Cardiac fibroblast (primary cell): ENCODE results near the gene WFDC1.

Source experiments
- DNase-seq, 2 donors: peaks; one replicate each; pipeline versions ENCODE4 v3.0.0 to v3.0.0-alpha.2; 2010; ENCODE audit warnings: low read depth in 2 of 2
- H3K4me3 ChIP-seq, 2 donors: replicated peaks in 1 of 2; 1 replicate in 1 of 2; 2 replicates in 1 of 2; pipeline ENCODE4 v1.5.1; 2011; ENCODE audit warnings: low read depth in 2 of 2, low read length in 2 of 2, mild to moderate bottlenecking in 2 of 2, moderate library complexity in 1 of 2
- TF ChIP-seq, protein P1 (sequence below): IDR thresholded peaks from one replicate; pipeline ENCODE4 v1.5.1; 2011; ENCODE audit warnings: low read depth, mild to moderate bottlenecking, low read length, inconsistent platforms

Gene WFDC1

DNA sequence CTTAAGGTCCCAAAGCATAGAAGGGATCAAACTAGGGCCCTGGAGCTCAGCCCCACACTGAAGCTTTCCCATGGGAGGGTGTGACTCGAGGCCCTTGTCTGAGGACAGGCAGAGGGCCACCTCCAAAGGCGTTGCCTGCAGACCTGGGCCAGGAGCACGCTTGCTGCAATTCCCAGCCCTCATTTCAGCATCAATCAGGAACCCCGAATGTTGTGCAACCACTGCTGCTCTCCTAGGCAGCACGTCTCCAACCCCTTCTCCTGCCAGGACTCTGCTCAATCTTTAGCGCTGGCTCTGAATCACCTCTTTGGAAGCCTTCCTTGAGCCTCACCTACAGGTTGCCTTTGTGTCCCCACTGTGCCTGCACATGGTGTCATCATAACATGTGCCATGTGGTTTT is 59.6 kb downstream of the WFDC1 start:
- TF ChIP-seq, protein P1, sequence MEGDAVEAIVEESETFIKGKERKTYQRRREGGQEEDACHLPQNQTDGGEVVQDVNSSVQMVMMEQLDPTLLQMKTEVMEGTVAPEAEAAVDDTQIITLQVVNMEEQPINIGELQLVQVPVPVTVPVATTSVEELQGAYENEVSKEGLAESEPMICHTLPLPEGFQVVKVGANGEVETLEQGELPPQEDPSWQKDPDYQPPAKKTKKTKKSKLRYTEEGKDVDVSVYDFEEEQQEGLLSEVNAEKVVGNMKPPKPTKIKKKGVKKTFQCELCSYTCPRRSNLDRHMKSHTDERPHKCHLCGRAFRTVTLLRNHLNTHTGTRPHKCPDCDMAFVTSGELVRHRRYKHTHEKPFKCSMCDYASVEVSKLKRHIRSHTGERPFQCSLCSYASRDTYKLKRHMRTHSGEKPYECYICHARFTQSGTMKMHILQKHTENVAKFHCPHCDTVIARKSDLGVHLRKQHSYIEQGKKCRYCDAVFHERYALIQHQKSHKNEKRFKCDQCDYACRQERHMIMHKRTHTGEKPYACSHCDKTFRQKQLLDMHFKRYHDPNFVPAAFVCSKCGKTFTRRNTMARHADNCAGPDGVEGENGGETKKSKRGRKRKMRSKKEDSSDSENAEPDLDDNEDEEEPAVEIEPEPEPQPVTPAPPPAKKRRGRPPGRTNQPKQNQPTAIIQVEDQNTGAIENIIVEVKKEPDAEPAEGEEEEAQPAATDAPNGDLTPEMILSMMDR = no peak
- H3K4me3 ChIP-seq = no peak overlapping the region
- DNase-seq = no peak

GRCh38 chr16:84355149-84355548 is 60.5 kb downstream of the WFDC1 start:
- DNase-seq = no peak
- no peak overlapping the region for H3K4me3 ChIP-seq
- TF ChIP-seq, protein P1 = no peak

DNA sequence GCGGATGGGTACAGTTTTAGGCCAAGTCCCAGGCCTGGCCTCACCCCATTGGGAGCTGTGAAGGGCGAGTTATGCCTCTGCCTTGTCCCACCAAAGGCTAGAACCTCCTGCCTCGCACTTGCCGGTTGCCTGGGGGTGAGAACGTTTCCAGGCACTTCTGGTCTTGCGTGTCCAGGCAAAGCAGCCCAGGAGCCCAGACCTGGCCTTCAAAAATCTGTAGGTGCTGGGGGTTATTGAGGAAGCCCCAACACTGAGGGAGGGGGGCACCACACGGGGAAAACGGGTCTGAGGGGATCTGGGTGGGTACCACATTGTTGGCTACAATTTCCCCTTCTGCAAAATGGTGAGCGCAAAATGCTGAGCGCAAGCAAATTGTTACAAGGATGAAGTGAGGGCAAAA is 61.5 kb downstream of the WFDC1 start:
- TF ChIP-seq, protein P1 = no peak
- no peak overlapping the region for H3K4me3 ChIP-seq
- no peak for DNase-seq

DNA sequence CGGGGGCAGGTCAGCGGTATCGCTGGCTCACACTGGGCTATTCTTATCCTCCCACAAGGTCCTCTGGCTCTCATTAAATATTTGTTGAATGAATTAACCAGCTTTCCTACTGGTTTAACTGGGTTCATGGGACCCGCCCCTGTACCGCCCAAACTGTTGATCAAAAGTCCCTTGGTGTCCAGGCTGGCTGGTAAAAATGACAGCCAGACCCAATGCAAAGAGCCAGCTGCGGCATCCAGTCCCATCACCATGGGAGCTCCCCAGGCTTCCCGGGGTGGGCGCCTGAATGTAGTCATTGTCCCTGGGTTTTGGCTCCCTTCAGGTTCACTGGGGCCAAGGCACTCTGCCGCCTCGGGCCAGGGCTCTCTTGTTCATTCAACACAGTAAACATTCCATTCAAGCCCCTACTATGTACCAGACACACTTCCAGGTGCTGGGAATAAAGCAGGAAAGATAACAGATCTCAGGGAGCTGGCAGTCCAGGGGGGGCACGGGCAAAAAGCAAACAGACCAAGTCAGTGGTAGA is 62.0 kb downstream of the WFDC1 start:
- no peak for DNase-seq
- no peak overlapping the region for H3K4me3 ChIP-seq
- TF ChIP-seq, protein P1 = no peak

- TF ChIP-seq, protein P1 = no peak
- no peak overlapping the region for H3K4me3 ChIP-seq
- peak in 1 of 2 donors; percentile 41 for DNase-seq
These were observed 62.5 kb downstream of the WFDC1 start for GRCh38 chr16:84357191-84357651.

GRCh38 chr16:84358601-84359295 is 64.1 kb downstream of the WFDC1 start:
- DNase-seq = no peak
- TF ChIP-seq, protein P1 = no peak
- no peak overlapping the region for H3K4me3 ChIP-seq
